ENCODE measurements around the gene KRTAP10-9.
"Not testable (repeated sequence)": the region's sequence is repeated elsewhere in the genome, so short reads cannot be mapped to it uniquely, and the experiment has no call there.

Gene KRTAP10-9

DNA sequence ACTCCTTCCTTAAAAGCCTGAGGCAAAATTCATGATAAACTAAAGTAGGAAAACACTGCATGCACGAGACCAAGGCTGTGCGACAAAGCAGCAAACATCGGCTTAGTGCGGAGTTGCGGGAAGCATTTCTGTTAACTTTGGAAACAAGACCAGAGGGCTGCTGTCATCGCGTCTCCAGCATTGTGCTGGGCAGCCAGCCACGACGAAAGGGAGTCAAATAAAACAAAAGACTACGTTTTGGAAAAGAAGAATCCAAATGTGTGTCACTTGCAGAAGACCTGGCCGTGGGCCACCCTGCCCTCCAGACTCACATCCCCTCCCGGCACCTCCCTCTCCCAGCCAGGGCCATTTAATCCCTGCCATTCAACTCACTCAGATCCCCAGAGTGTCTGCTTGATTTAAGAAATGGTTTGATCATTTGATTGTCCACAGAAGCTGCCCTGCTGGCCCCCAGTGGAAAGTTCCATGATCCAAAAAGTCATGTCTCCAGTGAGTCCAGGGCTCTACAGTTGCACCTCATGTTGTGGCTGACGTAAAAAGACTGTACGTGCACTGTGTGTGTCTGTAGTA is 16.9 kb downstream of the KRTAP10-9 start:
- no peak for DNase-seq (ENCODE audit: low read depth)

- DNase-seq (ENCODE audit: low read depth) = no peak
Measured at GRCh38 chr21:44644878-44645277, 18.0 kb downstream of the KRTAP10-9 start.

GRCh38 chr21:44646366-44647221 is 19.7 kb downstream of the KRTAP10-9 start, which contains the start of gene KRTAP10-11:
TSS of gene KRTAP10-11 (plus strand) at chr21:44646414. CDS start at chr21:44646459, 45 bp downstream.
- not testable (repeated sequence) for DNase-seq (ENCODE audit: low read depth)

DNA sequence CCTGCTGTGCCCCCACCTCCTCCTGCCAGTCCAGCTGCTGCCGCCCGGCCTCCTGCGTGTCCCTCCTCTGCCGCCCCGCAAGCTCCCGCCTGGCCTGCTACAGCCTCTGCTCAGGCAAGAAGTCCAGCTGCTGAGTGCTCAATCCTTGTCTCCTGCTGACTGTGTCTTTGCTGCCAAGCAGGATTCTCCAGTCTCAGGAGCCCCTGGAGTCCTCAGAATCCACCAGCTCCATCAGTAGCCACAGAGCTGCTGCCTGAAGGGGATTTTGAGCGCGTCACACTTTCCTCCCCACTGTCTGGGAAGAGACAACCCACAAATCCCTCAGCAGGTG is 20.3 kb downstream of the KRTAP10-9 start:
- no peak for DNase-seq (ENCODE audit: low read depth)

DNA sequence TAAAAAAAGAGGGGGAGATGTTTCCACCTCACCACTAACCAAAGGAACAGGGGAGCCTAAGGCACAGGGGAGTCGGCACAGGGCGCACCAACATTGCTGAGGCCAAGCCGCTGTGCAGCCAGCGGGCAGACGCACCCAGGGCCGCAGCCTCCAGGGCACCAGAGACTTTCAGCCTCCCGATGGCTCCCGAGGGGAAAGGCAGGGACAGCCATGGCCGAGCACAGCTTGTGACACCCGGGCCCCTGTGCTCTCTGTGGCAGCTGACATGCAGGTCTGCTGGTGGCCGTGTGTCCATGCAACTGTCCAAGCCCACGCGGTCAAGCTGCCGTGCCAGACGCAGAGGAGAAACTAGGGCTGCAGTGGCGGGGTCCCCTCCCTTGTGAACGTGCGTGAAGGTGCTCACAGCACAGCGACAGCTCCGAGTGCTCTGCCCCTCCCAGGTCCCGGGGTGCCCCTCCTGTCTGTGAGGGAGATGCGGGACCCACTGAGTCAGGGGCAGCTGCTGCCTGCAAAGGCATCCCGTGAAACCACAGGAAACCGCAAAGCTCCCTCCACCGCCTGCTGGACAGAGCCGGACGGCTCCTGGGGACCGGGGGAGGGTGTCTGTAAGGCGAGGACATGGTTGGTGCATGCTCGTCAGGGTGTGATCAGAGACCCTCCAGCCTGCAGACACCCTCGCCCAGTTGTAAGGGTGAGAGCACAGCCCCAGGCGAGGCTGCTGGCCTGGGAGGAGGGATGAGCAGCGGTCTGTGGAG is 21.8 kb downstream of the KRTAP10-9 start:
- DNase-seq (ENCODE audit: low read depth) = no peak

- DNase-seq (ENCODE audit: low read depth) = no peak
Measured at GRCh38 chr21:44649521-44650100, 22.7 kb downstream of the KRTAP10-9 start.

DNA sequence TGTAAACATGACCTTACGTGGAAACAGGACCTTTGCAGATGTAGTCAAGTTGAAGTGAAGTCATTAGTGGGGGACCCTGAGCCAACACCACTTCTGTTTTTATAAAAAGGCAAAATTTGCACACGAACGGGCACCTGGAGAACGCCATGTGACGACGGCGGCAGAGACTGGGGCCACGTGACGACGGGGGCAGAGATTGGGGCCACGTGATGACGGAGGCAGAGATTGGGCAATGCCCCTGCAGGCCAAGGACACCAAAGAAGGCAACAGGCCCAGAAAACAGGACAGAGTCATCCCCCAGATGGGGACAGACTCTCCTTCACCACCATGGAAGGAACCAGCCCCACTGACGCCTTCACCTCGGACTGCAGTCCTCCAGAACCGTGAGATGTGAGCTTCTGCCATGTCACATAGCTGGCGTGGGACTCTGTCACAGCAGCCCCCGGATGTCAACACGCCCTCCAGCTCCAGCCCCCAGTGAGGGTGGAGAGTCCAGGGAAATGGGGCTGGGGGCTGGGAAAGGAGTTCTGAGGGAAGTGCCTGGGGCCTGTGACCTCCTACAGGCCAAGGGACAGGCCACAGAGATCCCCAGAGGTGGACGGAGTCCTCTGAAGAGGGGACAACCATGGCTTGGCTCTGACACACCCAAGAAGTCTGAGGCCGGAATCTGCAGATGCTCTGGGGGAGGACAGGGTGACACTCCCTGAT is 23.5 kb downstream of the KRTAP10-9 start:
- DNase-seq (ENCODE audit: low read depth) = no peak

DNA sequence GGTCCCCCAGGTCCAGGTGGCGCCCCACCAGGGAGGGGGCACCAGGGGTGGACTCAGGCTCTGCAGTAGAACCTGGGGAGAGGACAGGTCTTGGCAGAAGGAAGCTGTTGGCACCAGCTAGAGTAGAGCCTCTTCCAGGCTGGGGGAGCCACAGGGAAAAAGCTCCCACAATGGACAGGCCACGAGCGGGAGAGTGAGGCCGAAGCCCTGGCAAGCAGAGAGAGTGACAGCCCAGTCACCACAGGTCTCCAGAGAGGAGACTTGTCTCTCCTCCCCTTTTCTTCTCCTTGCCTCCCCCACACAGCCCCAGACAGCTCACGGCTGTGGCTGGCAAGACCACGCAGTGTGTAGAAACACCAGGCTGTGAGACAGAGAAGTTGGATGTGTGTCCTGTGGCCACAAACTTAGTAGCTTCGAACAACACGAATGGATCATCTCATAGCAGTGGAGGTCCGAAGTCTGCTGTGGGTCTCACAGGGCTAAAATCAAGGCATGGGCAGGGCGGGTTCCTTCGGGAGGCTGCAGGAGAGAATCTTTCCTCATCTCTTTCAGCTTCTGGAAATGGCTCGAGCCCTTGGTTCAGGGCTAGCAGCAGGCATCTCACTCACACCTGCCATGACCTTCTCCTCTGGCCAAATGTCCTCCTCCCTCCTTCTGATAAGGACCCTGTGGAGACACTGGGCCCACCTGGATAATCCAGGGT is 24.2 kb downstream of the KRTAP10-9 start:
- DNase-seq (ENCODE audit: low read depth) = no peak

GRCh38 chr21:44653123-44653522 is 26.2 kb downstream of the KRTAP10-9 start:
- no peak for DNase-seq (ENCODE audit: low read depth)

GRCh38 chr21:44653656-44654575 is 27.0 kb downstream of the KRTAP10-9 start:
- no peak for DNase-seq (ENCODE audit: low read depth)

DNA sequence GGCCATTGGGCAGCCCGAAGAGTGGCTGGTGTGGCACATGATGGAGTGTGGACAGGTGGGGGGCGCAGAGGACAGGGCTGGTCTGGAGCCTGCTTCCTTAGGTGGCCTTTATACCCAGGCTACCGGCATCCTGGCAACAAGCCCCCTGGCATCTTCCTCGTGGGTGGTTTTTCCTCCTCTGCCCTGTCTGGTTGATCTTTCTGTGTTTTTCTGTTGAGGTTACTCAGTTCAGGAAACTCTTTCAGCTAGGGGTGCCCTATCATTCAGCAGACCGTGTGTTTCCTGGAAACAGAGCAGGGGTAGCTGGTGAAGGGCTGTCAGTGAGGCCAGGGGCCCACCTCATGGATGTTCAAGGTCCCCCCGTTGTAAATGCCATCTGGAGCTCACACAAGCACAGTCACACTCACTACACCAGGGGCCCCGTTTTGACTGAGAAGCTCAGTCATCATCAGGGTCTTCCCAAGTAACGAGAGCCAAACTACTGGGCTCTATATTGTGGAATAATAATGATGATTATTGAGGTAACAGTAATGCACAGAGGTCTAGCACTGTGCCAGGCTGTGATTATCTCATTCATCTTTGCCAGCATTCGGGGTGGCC is 27.8 kb downstream of the KRTAP10-9 start, which contains the start of gene KRTAP12-4:
Gene KRTAP12-4 (minus strand): TSS at position 84 of the 600 bp plus-strand sequence. CDS start 45 bp downstream, at position 39.
- DNase-seq (ENCODE audit: low read depth) = no peak

GRCh38 chr21:44656868-44657267 is 30.0 kb downstream of the KRTAP10-9 start:
- DNase-seq (ENCODE audit: low read depth) = no peak

- no peak for DNase-seq (ENCODE audit: low read depth)
Measured at GRCh38 chr21:44657635-44658540, 31.0 kb downstream of the KRTAP10-9 start, which contains the start of gene KRTAP12-3. TSS of gene KRTAP12-3 (plus strand) at chr21:44657932. CDS start at chr21:44657980, 48 bp downstream.

DNA sequence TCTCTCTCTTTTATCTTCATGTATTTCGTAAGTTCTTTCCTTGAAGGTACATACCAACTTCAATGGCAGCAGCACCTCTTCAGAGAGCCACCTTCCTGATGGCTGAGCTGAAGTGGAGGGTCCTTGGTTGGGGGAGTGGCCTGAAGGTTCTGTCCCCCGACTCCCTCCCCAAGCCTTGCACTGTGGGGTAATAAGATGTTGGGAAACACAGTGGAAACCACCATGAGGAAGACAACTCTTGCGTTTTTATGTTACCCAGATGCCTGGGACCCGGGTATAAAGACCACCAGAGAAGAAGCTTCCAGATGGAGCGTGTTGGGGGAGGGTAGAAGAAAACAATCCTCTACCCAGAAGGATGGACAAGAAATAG is 31.6 kb downstream of the KRTAP10-9 start:
- DNase-seq (ENCODE audit: low read depth) = no peak

GRCh38 chr21:44658913-44659595 is 32.2 kb downstream of the KRTAP10-9 start:
- no peak for DNase-seq (ENCODE audit: low read depth)

- not testable (repeated sequence) for DNase-seq (ENCODE audit: low read depth)
Measured at GRCh38 chr21:44661567-44661966, 34.7 kb downstream of the KRTAP10-9 start.

DNA sequence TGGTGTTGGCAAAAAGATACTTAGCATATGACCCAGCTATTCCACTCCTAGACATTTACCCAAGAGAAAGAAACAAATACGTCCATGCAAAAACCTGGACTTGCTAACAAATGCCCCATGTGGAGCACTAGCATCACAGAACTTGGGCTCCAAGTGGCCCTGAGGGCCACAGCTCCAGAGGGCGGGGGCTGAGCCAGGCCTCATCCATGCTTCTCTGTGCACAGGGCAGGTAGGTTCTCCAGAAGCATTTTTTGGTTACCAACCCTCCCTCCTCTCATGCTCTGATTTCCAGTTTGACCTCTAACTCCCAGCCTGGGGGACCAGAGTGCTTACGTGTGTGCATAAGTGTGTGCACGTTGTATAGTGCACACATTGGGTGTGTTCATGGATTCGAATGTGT is 37.8 kb downstream of the KRTAP10-9 start:
- no peak for DNase-seq (ENCODE audit: low read depth)

All from activated T-cell treated with anti-CD3 and anti-CD28 coated beads for 24 hours (primary cell).